Retinal pigment epithelial cell (primary cell): ENCODE data around the gene SETD1B.

Experiments used
- DNase-seq: peaks from one replicate; pipeline ENCODE4 v3.0.0-alpha.2; 2010; ENCODE audit warnings: low read depth
- H3K4me3 ChIP-seq: 2 replicates; pipeline ENCODE4 v1.5.1; 2011; ENCODE audit warnings: mild to moderate bottlenecking, low read length, control low read depth, moderate library complexity
- CTCF ChIP-seq: conservative IDR thresholded peaks from 2 replicates; pipeline ENCODE4 v1.5.1; 2011; ENCODE audit warnings: low read depth, low read length, control low read depth, inconsistent platforms

The SETD1B gene

GRCh38 chr12:121766290-121767039, 37.3 kb upstream of the SETD1B start:
- no peak overlapping the region for H3K4me3 ChIP-seq
- no peak for TF ChIP-seq CTCF

GRCh38 chr12:121767525-121768016, 36.2 kb upstream of the SETD1B start:
- no peak overlapping the region for H3K4me3 ChIP-seq
- peak; percentile 84 for DNase-seq
- TF ChIP-seq CTCF = no peak

More at GRCh38 chr12:121766290-121767039, 37.3 kb upstream of the SETD1B start:
- no peak for DNase-seq

- no peak for DNase-seq
- H3K4me3 ChIP-seq = no peak overlapping the region
- TF ChIP-seq CTCF = no peak
Observed at GRCh38 chr12:121769297-121769830, 34.4 kb upstream of the SETD1B start.

GRCh38 chr12:121769831-121770301, 33.9 kb upstream of the SETD1B start:
- no peak for TF ChIP-seq CTCF
- no peak overlapping the region for H3K4me3 ChIP-seq
- no peak for DNase-seq

GRCh38 chr12:121770388-121770787, 33.4 kb upstream of the SETD1B start:
- DNase-seq = no peak
- no peak overlapping the region for H3K4me3 ChIP-seq
- no peak for TF ChIP-seq CTCF

- no peak for DNase-seq
- no peak overlapping the region for H3K4me3 ChIP-seq
- no peak for TF ChIP-seq CTCF
Observed at GRCh38 chr12:121770813-121771625, 32.8 kb upstream of the SETD1B start.
